HPDE6-E6E7 (cell line): Measurements from ENCODE around the gene ANAPC1.
"Not testable (repeated sequence)": the region's sequence is repeated elsewhere in the genome, so short reads cannot be mapped to it uniquely, and the experiment has no call there.

Experiments used
- DNase-seq: peaks from one replicate; pipeline ENCODE4 v3.0.0; 2011; ENCODE audit warnings: missing footprints; ENCODE audit errors: extremely low spot score

Gene ANAPC1

GRCh38 chr2:111812970-111813622 lies 70.9 kb downstream of the ANAPC1 start:
- DNase-seq = not testable (repeated sequence)

GRCh38 chr2:111790633-111791032 lies 93.4 kb downstream of the ANAPC1 start:
- not testable (repeated sequence) for DNase-seq

DNA sequence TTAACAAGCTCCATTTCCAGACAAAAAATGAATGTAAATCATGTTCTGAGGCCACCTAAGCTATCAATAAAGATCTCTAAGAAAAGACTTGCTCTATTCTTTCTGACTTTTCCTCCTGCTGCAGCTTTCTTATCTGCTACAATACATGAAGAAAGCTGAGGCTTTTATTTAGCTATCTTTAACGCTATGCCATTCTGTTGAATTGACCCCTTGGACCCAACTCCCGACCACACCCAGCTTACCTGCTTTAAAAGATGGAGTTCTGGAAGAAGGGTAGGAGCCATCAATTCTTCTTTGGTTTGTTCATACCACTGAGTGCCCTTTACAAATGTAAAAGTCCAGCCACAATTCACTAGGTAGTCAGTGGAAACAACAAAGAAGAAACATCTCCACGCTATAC lies 99.9 kb downstream of the ANAPC1 start:
- not testable (repeated sequence) for DNase-seq

DNA sequence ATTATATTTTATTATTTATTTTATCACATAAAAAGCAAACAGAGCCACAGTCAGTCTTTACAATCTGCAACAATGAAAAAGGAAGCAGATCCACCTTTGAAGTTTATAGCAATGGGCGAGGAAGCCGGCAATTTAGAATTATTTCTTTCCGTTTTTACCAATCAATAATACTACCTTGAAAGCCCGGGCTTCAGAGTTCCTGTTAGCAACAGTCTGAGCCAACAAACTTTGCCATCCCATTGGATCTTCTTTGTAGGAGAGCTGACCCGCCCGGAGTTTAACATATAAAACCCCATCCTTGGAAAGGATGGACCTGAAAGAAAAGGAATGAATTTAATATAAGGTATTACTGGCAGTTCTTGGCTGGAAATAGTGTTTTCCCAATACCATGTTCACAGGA lies 101.8 kb downstream of the ANAPC1 start:
- not testable (repeated sequence) for DNase-seq

GRCh38 chr2:111781443-111782094 lies 102.4 kb downstream of the ANAPC1 start:
- DNase-seq = not testable (repeated sequence)

- not testable (repeated sequence) for DNase-seq
Observed at GRCh38 chr2:111777155-111777554, 106.8 kb downstream of the ANAPC1 start.

- DNase-seq = not testable (repeated sequence)
Observed at GRCh38 chr2:111776296-111776695, 107.7 kb downstream of the ANAPC1 start.

DNA sequence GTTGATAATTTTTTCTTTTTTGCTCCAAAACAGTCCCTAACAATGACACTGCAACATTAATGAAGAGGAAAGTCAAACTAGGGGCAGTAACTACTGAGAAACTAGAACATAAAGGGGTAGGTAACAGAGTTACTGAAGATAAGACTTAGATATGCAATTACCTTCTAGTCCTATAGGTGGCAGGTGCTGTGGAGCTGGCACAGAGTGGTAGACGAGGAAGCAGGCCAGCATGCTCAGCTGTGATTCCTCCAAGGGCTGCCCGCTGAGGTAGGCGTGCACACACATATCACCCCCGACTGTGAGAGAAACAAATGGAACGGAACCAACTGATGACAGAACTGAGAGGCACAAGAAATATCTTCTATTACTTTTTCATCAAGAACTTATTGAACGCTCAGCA lies 111.8 kb downstream of the ANAPC1 start:
- DNase-seq = not testable (repeated sequence)

GRCh38 chr2:111770916-111771658 lies 112.9 kb downstream of the ANAPC1 start:
- DNase-seq = not testable (repeated sequence)

DNA sequence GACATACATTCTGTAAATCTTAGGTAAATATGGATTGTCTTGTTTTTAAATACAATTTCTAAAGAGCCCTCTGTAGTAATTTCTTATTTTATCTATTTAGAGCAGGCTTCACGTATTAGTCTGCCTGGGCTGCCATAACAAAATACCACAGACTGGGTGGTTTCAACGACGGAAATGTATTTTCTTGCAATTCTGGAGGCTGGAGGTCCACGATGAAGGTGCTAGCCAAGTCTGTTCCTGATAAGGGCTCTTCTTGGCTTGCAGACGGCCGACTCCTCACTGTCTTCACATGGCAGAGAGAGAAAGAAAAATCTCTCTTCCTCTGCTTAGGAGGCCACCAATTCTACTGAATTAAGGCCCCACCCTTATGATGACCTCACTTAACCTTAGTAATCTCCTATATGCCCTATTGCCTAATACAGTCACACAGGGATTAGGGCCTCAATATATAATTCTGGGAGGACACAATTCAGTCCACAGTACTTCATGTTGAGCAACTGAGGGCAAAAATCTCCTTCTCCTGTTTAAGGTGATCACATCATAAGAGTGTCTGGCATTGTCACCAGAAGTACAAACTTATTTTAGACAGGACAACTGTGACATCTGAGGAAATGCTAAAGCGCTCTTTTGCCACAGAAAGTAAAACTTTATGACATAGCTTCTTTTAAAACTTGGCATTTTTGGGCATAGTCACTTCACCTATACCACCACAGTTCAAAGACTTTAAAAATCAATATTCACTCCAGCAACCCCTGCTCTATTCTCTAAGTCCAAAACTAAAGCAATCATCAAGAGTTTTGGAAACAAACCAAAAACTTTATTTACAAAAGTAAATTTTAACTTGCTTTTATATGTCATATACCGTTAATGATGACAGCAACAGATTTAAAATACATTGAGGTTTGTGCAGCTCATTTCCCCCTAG lies 115.5 kb downstream of the ANAPC1 start:
- not testable (repeated sequence) for DNase-seq

GRCh38 chr2:111767087-111767486 lies 116.9 kb downstream of the ANAPC1 start:
- not testable (repeated sequence) for DNase-seq

- DNase-seq = not testable (repeated sequence)
Observed at GRCh38 chr2:111766295-111766694, 117.7 kb downstream of the ANAPC1 start.

GRCh38 chr2:111764151-111764550 lies 119.8 kb downstream of the ANAPC1 start:
- DNase-seq = not testable (repeated sequence)

DNA sequence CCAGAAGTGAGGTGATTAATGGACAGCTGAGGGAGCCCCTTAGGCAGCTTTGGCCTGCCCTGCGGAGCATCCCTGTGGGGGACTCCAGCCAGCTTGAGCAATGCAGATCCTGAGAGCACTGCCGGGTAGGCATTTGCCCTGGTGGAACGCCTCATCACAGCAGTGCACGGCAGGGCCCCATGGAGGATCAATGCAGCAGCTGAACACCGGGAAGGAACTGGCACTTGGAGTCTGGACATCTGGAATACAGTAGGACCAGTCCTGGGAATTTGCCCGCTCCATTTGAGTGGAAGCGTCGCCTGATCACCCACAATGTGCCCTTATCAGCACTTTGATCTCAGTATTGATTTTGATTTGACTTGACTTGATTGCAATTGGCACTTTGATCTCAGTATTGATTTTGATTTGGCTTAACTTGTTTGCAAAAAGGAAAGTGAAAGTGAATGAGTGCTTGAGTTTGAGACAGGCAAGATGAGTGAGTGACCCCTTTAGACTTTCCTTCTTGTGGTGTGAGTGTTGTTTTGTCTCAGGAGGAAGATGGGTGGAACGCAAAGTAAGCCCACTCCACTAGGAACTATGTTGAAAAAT lies 123.2 kb downstream of the ANAPC1 start:
- not testable (repeated sequence) for DNase-seq

DNA sequence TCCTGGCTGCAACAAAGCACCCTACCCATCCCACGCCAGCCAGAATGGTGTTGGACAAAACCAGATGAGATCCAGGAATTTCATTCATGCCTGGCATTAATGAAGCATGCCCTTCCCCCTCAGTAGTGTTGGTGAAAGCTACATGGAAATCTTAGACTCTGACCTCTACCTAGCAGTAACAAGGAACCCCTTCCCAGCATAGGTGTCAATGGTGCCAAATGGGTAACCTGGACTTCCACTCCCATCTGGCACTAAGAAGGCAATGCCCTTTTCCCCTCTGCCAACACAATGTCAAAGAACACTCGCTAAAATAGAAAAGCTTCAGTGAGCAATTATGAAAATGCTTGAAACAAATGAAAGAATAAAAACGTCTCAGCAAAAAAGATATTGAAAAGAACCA lies 131.5 kb downstream of the ANAPC1 start:
- not testable (repeated sequence) for DNase-seq

DNA sequence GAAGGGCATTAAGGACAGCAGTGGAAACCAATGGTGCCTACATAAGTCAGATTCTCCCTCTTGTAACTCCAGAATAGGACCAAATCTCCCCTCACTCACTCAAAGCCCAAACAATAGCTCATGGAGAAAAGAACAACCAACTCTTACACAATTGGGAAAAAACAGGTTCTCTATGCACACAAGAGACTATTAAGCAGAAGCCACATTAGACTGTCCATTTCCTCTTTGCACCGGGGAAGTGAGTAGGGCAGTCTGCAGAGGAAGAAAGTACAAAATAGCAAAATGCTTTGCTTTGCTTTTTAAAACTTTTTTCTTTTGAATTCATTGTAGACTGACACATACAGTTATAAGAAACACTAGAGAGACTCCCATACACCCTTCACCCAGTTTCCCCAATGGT lies 133.4 kb downstream of the ANAPC1 start:
- not testable (repeated sequence) for DNase-seq

DNA sequence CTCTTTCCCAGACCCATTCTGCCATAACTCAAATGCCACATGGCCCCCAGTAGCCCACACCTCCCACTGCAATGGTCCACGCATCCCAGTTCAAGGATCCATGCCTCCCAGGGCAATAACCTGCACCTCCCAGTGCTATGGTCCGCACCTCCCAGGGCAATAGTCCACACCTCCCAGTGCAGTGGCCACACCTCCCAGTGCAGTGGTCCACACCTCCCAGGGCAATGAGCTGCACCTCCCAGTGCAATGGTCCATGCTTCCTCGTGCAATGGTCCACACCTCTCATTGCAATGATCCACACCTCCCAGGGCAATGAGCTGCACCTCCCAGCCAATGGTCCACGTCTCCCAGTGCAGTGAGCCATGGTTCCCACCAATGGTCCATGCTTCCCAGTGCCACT lies 135.6 kb downstream of the ANAPC1 start:
- DNase-seq = not testable (repeated sequence)

DNA sequence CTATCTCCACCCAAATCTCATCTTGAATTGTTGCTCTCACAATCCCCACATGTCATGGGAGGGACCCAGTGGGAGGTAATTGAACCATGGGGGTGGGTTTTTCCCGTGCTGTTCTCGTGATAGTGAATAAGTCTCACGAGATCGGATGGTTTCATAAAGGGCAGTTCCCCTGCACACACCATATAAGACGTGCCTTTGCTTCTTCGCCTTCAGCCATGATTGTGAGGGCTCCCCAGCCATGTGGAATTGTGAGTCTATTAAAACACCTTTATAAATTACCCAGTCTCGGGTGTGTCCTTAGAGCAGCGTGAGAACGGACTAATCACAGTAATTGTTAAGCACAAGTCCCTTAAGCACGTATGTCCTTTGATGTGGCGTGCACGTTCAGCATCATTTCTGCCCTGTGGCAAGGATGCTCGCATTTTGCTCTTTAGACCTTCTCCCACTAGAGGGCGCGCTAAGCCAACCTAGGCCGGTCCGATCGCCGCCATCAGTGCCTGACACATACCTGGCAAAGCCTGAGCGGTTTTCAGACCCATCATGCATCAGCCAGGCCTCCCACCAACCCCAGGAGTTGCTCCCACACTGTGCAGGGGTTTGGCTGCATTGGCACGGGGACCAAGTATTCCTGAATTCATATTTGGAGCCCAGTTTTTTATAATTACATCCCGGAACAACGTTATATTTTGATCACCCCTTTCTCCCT lies 136.4 kb downstream of the ANAPC1 start:
- DNase-seq = not testable (repeated sequence)

- not testable (repeated sequence) for DNase-seq
Observed at GRCh38 chr2:111744751-111745150, 139.2 kb downstream of the ANAPC1 start.

GRCh38 chr2:111741517-111741916 lies 142.5 kb downstream of the ANAPC1 start:
- DNase-seq = not testable (repeated sequence)
